ENCODE results near the gene MOBP. TPM values are rescaled to one million over a fixed set of nuclear protein-coding genes. Genes with fewer than 3 reads are reported as not detected.

Gene MOBP
- total and polyA plus RNA-seq, 2 of the 4 experiments (the other 2 are of a cell fraction) = not detected

- TF ChIP-seq RAD21 (IDR thresholded peaks at IDR 0.05; ENCODE audit: low read length) = peak; percentile 65
- no peak for TF ChIP-seq NFE2L2 (IDR thresholded peaks at IDR 0.05; ENCODE audit: low read depth, low read length)
Observed at GRCh38 chr3:39447637-39448483, 19.6 kb upstream of the MOBP start (continued).

- H4K91ac ChIP-seq (ENCODE audit: insufficient read depth, low read depth, low read length) = no peak overlapping the region
- no peaks in the 10 kb centered on the region for H3K9me1 ChIP-seq (ENCODE audit: insufficient read depth, low read length)
- 61% methylated on average over 6 of the region's 10 CpGs; no CpG with 5 or more reads in 1 of the 2 experiments for WGBS, 2 experiments (ENCODE audit: extremely low coverage in 2 of 2, insufficient read length in 1 of 2)
- ATAC-seq (ENCODE audit: low read depth) = no peak
- H3K4me3 ChIP-seq (ENCODE audit: insufficient read depth, low read depth, low read length) = no peak overlapping the region
- no peaks in the 10 kb centered on the region for H3K36me3 ChIP-seq (ENCODE audit: control insufficient read depth, insufficient read depth, low read length)
- H3K4me1 ChIP-seq (ENCODE audit: control insufficient read depth, insufficient read depth, low read length) = no peaks in the 10 kb centered on the region
- TF ChIP-seq CHD1 (IDR thresholded peaks at IDR 0.05; ENCODE audit: low read depth, low read length) = no peak
- TF ChIP-seq CTCF (conservative IDR thresholded peaks at IDR 0.05; ENCODE audit: low read depth, low read length) = no peak
- TF ChIP-seq RCOR1 (IDR thresholded peaks at IDR 0.05; ENCODE audit: insufficient replicate concordance, low read length) = no peak
- no peak for TF ChIP-seq POLR2A (IDR thresholded peaks at IDR 0.05; ENCODE audit: low read depth, low read length)
- no peak for TF ChIP-seq BHLHE40 (IDR thresholded peaks at IDR 0.05; ENCODE audit: low read depth, low read length)
- no peak for TF ChIP-seq RFX5 (IDR thresholded peaks at IDR 0.05; ENCODE audit: low read depth, low read length)
- TF ChIP-seq NFE2L2 (IDR thresholded peaks at IDR 0.05; ENCODE audit: low read depth, low read length) = no peak
- no peak for TF ChIP-seq USF2 (IDR thresholded peaks at IDR 0.05; ENCODE audit: low read depth, low read length)
- H3K18ac ChIP-seq (ENCODE audit: low read depth, low read length) = no peak overlapping the region
- intact Hi-C loops (cut with micrococcal nuclease) (loop anchor here (1.0 to 5.0 kb wide), 3 partner anchors 50 to 869 kb away; no protein-coding TSS in a partner anchor), dilution Hi-C loops (cut with HindIII; ENCODE audit: low sequenced_read_pairs, unreplicated experiment) (no loop called here), in situ Hi-C loops (cut with MboI; ENCODE audit: low sequenced_read_pairs) (loop anchor here (5.0 kb wide), 1 partner anchor 54 kb away; no protein-coding TSS in a partner anchor)
- H3K27me3 ChIP-seq (ENCODE audit: control insufficient read depth, insufficient read depth, low read length) = peaks cover 4% of the 10 kb centered on the region; the same call in 1 of the 2 replicates
- BruUV-seq (replicated peaks) = no TSS peak
- H2AK9ac ChIP-seq (replicated peaks; ENCODE audit: low read depth, low read length, poor library complexity) = no peak overlapping the region
- H2BK20ac ChIP-seq (ENCODE audit: low read depth, low read length) = no peak overlapping the region
- H3K14ac ChIP-seq (replicated peaks; ENCODE audit: low read depth, low read length) = no peak overlapping the region
- DNase-seq = no peak
- H3K79me1 ChIP-seq (ENCODE audit: low read depth in 1 of 2, low read length in 2 of 2) = no peaks in the 10 kb centered on the region
- ChIA-PET CTCF (interaction anchor here (1.4 kb wide), 2 partner anchors 24 to 51 kb away, joined by 5 to 7 read pairs; no protein-coding TSS in a partner anchor), POLR2A (ENCODE audit: unreplicated experiment) (no interaction called here)
- H4K20me1 ChIP-seq (ENCODE audit: insufficient read depth, low read length) = no peaks in the 10 kb centered on the region
- H3K27ac ChIP-seq (ENCODE audit: insufficient read depth, low read length) = no peak overlapping the region
- no peak overlapping the region for H2BK5ac ChIP-seq (ENCODE audit: low read depth, low read length, poor library complexity, severe bottlenecking)
- no peak overlapping the region for H3K4ac ChIP-seq (ENCODE audit: low read depth, low read length)
- H3K4me2 ChIP-seq (ENCODE audit: low read depth, low read length) = no peak overlapping the region
- no peak overlapping the region for H2BK120ac ChIP-seq (ENCODE audit: low read depth, low read length)
- no peak overlapping the region for H2AFZ ChIP-seq (replicated peaks; ENCODE audit: low read length, poor library complexity)
- no peaks in the 10 kb centered on the region for H3K9me3 ChIP-seq (ENCODE audit: control insufficient read depth, insufficient read depth, low read length)
- no peak overlapping the region for H3K23ac ChIP-seq (ENCODE audit: low read depth, low read length)
- no peak overlapping the region for H3K9ac ChIP-seq (ENCODE audit: low read depth, low read length)
- no peak overlapping the region for H3K56ac ChIP-seq (ENCODE audit: extremely low read depth, insufficient read depth, low read length)
- H2AK5ac ChIP-seq (ENCODE audit: low read depth, low read length) = no peak overlapping the region
- no peak overlapping the region for H4K8ac ChIP-seq (ENCODE audit: low read depth in 2 of 2, low read length in 2 of 2)
- no peak overlapping the region for H4K5ac ChIP-seq (ENCODE audit: low read depth, low read length)
- H2BK15ac ChIP-seq (ENCODE audit: low read depth, low read length) = no peak overlapping the region
Observed at GRCh38 chr3:39448506-39449233, 18.8 kb upstream of the MOBP start.
